ENCODE data around the gene HMGB2.
A peak's percentile ranks its signal among the peaks of the same experiment; 100 is the strongest.

- TF ChIP-seq CTCF (IDR thresholded peaks at IDR 0.05; ENCODE audit: insufficient read depth, low read length) (peak; percentile 1), REST (IDR thresholded peaks at IDR 0.05; ENCODE audit: insufficient replicate concordance, low read depth) (no peak), POLR2AphosphoS5 (IDR thresholded peaks at IDR 0.05; ENCODE audit: low read depth) (no peak), GABPA (IDR thresholded peaks at IDR 0.05; ENCODE audit: low read depth) (no peak)
Measured at GRCh38 chr4:173360587-173361221, 26.5 kb upstream of the HMGB2 start.
